Motor neuron (in vitro differentiated cells): ENCODE measurements around the gene DNASE1L2. TPM values are rescaled to one million over a fixed set of nuclear protein-coding genes. Genes with fewer than 3 reads are reported as not detected.
A peak's percentile ranks its signal among the peaks of the same experiment; 100 is the strongest.
"Not testable (repeated sequence)": the region's sequence is repeated elsewhere in the genome, so short reads cannot be mapped to it uniquely, and the experiment has no call there.

Source experiments
- ATAC-seq, 8 experiments: fragments of 200-7000 bp; cut with Tn5 transposase; replicated peaks in 6 of 8; 2 replicates each; pipeline ENCODE4 v1.8.0; 2021; ENCODE audit warnings: mild to moderate bottlenecking in 8 of 8, moderate library complexity in 8 of 8
- H3K27ac ChIP-seq, 2 donors: fragments of 250-450 bp; sonication (Bioruptor Pico); 2 replicates each; pipeline ENCODE4 v1.9.0; 2021; ENCODE audit warnings: antibody characterized with exemption in 2 of 2, mild to moderate bottlenecking in 2 of 2, moderate library complexity in 1 of 2
- H3K4me1 ChIP-seq, 2 donors: fragments of 250-450 bp; sonication (Bioruptor Pico); replicated peaks in 1 of 2; 2 replicates each; pipeline ENCODE4 v1.6.1; 2021; ENCODE audit warnings: antibody characterized with exemption in 2 of 2, mild to moderate bottlenecking in 2 of 2, moderate library complexity in 1 of 2
- H3K4me3 ChIP-seq, 5 donors: fragments of 250-450 bp; sonication (Bioruptor Pico); 2 replicates each; pipeline ENCODE4 v1.9.0; 2021; ENCODE audit warnings: antibody characterized with exemption in 5 of 5, mild to moderate bottlenecking in 5 of 5, moderate library complexity in 4 of 5
- WGBS, 10 experiments: fragments of 450-650 bp; shearing (Covaris generic); methylation state at CpG; one replicate each; pipeline ENCODE4 v1.0.0; 2022; 5-methylcytosine and 5-hydroxymethylcytosine counted together
- in situ Hi-C, 9 experiments: fragments of 400-800 bp; cut with MboI; loops; one replicate each; pipeline ENCODE4 v1.15.0; 2021; ENCODE audit warnings: low sequenced_read_pairs in 9 of 9, low pct_unique_long_range_greater_than_20kb in 2 of 9; ENCODE audit not compliant: unreplicated experiment in 9 of 9
- total RNA-seq, 8 experiments: library from RNA; unstranded; fragments of 300-600 nt; gene quantifications; 2 replicates each; pipeline versions ENCODE4 v1.2.3 to v1.2.4, GENCODE V29; 2022

Gene DNASE1L2
- total RNA-seq, 8 experiments from 2014 or later = 0.61 to 3.0 (median 1.2) TPM

DNA sequence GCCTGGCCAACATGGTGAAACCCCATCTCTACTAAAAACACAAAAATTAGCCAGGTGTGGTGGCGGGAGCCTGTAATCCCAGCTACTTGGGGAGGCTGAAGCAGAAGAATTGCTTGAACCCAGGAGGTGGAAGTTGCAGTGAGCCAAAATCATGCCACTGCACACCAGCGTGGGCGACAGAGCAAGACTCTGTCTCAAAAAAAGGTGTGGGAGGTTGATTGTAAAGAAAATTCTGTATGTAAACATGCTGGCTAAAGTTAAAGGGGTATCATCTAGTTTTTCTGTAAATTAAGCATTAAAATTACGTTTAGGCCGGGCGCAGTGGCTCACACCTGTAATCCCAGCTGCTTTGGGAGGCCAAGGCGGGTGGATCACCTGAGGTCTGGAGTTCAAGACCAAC is 22.3 kb downstream of the DNASE1L2 start:
- H3K4me3 ChIP-seq, H3K27ac ChIP-seq, in situ Hi-C loops, ATAC-seq, H3K4me1 ChIP-seq: not testable (repeated sequence)
- WGBS, 10 experiments = 91 to 100% (median 97%) methylated on average over 2 to 7 of the region's 7 CpGs; no CpG with 5 or more reads in 4 of the 10 experiments

DNA sequence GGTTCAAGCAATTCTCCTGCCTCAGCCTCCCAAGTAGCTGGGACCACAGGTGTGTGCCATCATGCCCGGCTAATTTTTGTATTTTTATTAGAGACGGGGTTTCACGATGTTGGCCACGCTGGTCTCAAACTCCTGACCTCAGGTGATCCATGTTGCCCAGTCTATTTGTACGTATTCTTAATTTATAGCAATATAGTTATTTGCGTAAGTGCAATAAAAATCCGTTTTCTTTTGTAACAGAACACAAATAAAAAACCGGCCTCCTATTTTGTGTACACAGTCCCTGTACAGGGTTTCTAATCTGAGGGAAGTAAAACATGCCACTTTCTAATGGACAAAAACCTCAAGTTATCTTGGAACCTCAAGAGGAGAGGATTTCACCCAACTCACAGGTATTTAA is 24.0 kb downstream of the DNASE1L2 start:
- ATAC-seq = no peak
- in situ Hi-C loops = no loop called here
- Histone ChIP-seq H3K4me3 (no peak overlapping the region), H3K4me1 (no peaks in the 10 kb centered on the region), H3K27ac (no peak overlapping the region)
- 89 to 100% (median 97%) methylated on average over 2 to 8 of the region's 8 CpGs; no CpG with 5 or more reads in 2 of the 10 experiments for WGBS, 10 experiments

DNA sequence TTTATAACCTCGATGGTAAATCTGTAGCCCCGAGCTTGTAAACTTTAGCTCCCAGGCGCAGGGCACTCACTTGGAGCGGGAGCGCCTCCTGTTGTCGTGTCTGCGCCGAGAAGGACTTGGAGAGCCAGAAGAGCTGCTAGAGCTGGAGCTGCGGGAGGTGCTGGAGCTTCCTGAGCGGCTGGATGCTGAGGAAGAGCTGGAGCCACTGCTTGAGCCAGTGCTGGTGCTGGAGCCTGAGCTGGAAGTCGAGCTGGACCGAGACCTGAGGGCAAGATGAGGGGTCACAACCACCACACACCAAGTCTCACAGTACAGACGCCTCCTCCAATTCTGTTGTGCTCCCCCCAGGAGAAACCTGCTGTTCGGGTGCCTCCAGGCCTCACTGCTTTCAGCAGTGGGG is 26.8 kb downstream of the DNASE1L2 start:
- WGBS, 10 experiments = 20 to 100% (median 94%) methylated on average over 1 to 8 of the region's 14 CpGs; no CpG with 5 or more reads in 3 of the 10 experiments
- in situ Hi-C loops = not testable (repeated sequence)

DNA sequence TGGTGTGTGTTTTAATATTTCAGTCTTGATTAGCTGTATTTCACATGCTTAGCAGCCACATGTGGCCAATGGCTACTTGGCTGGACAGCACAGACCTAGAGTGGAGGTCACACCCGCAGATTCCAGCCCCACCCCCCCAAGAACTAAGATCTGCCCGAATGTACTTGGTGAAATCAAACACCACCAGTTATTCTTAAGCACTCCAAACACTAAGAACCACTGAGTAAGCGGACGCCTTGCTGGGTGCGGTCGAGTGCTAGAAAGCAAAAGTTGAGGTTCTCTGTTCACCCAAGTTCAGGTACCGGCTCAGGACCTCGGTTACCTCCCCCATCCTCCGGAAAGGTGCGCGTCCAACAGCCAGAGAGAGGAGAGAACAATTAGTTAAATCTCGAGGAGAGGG is 30.6 kb downstream of the DNASE1L2 start:
- peak in 2 of 8 experiments; percentile 4 to 5 for ATAC-seq
- H3K4me1 ChIP-seq = peaks cover 18 to 19% of the 10 kb centered on the region in 2 donors
- in situ Hi-C loops, H3K27ac ChIP-seq: not testable (repeated sequence)
- H3K4me3 ChIP-seq = peak overlapping the region; percentile 73 to 90 (median 87)
- WGBS, 10 experiments = 0% methylated on average over 1 to 3 of the region's 12 CpGs; no CpG with 5 or more reads in 7 of the 10 experiments

More for the DNA sequence above, 26.8 kb downstream of the DNASE1L2 start:
- H3K4me1 ChIP-seq, H3K4me3 ChIP-seq, ATAC-seq, H3K27ac ChIP-seq: not testable (repeated sequence)

DNA sequence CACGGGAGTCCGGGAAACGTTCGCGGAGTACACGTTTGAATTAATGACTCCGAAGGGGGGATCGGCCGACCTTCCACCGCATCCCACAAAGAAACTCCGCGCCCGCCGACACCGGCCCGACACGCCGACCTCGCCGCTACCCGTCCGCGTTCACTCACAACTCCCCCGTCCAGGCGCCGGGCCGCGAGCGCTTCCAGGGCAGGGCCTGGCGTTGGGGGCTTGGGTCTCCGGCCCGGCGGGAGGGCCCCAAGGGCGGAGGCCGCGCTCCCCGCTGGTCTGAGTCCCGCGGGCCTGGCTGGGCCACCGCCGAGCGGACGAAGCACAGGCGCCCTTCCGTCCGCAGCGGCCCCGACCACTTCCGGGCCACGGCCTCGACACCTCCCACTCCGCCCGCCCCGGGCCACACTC is 31.3 kb downstream of the DNASE1L2 start:
- in situ Hi-C loops = not testable (repeated sequence)
- ATAC-seq = peak; percentile 41 to 65 (median 48)

DNA sequence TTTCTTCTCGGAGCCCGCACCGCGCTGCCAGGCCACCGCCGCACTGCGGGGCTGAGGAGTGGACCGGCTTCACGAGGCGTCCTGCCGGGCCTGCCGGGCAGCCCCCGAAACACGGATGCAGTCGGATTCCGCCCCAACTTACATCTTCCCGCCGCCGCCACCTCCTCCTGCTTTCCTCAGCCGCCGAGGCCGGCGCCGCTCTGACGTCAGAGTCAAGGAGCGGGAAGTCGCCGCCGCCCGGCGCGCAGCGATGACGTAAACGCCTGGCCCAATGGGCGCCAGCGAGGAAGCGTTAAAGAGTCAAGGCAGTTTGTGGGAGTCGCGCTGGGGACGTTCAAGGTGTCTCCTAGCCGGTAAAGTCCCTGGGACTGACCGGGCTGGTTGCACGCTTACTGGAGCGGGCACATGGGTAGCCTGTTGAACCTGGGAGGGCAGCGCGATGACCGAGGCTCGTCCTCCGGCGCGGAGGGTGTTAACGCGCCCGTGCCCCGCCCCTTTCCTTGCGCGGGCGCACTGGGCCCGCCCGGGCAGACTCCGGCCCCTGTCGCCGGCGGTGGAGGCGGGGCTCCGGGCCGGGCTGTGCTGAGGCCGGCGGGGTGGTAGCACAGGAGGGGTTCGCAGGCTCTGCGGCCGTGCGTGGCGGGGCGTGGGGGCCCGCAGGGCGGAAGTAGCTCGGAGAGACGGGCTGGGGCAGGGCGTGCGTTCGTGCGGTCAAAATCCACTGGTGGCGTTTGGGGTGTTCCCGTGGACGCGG is 31.8 kb downstream of the DNASE1L2 start, which contains the start of gene RNPS1:
RNPS1 (minus strand) TSS at position 214 of the 754 bp plus-strand sequence. CDS start 3,483 bp downstream, outside the sequence.
- in situ Hi-C loops = no loop called here
- peaks cover 18 to 19% of the 10 kb centered on the region in 2 donors for H3K4me1 ChIP-seq
- H3K4me3 ChIP-seq = peak within 1 kb of the TSS; percentile 73 to 90 (median 87)
- 0 to 2% (median 0%) methylated on average over 8 to 24 of the region's 88 CpGs; no CpG with 5 or more reads in 7 of the 10 experiments for WGBS, 10 experiments
- H3K27ac ChIP-seq = peak within 1 kb of the TSS; percentile 94 to 97
- ATAC-seq = peak; percentile 70 to 92 (median 90)

More for the DNA sequence above, 31.3 kb downstream of the DNASE1L2 start:
- H3K4me3 ChIP-seq = peak overlapping the region; percentile 73 to 90 (median 87)
- peaks cover 18 to 19% of the 10 kb centered on the region in 2 donors for H3K4me1 ChIP-seq
- H3K27ac ChIP-seq = peak overlapping the region; percentile 94 to 97
- 0% methylated on average over 4 of the region's 54 CpGs; no CpG with 5 or more reads in 9 of the 10 experiments for WGBS, 10 experiments

DNA sequence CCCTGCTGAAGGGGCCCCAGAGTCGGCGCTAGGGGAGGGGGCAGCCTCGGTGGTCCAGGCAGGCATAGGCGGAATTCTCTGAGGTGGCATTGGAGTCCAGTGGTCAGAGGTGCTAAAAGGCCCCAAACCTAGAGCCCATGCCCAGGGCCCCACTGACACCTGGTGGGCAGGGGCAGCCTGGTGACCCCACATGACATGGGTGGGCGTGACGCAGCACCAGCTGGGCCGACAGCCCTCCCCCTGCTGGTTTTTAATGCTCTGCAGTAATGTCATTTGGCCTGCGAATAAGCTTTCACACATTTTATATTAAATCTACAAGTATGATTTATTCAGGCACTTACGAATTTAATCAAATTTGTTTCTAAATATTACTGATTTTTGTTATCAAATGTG is 33.8 kb downstream of the DNASE1L2 start:
- Histone ChIP-seq H3K27ac (no peak overlapping the region), H3K4me3 (peak overlapping the region in 1 of 5 donors; percentile 87), H3K4me1 (peaks cover 18 to 19% of the 10 kb centered on the region in 2 donors)
- 33 to 100% (median 83%) methylated on average over 1 to 5 of the region's 9 CpGs; no CpG with 5 or more reads in 3 of the 10 experiments for WGBS, 10 experiments
- in situ Hi-C loops = no loop called here
- ATAC-seq = no peak

DNA sequence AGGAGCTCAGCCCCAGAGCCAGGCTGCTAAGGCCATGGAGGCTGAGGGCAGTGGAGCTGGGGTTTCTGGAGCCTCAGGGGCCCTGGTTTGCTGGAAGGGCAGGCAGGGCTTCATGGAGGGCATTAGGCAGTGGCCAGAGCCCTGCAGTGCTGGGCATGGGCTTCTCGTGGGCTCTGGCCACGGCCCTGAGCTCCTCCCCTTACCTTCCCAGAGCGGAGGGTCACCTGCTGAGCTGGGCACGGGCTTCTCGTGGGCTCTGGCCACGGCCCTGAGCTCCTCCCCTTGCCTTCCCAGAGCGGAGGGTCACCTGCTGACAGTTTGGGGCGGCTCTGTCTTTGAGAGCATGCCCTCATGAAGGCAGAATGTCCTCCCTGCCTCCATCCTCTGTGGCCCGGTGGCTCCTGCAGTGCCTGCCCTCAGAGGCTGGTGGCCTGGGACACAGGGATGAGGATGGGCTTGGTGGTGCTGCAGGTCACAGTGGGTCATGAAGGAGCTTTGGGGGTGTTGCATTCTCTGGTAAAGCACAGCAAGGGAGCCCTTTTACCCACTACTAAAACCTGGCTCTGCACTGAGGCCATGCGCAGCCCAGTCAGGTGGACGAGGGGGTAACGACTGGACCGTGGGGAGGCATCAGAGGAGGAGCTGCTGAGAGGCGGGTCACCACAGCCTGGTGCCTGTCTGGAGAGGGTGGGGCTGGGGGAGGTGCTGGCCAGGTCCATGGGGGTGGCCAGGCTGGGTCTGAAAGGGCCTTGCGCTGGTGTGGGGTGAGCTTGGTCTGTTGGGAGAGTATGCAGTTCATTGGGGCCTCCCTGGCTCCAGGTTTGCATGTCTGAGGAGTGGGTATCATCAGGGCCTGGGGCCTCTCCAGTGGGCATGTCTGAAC is 34.6 kb downstream of the DNASE1L2 start:
- Histone ChIP-seq H3K27ac (no peak overlapping the region), H3K4me3 (no peak overlapping the region), H3K4me1 (peaks cover 15 to 18% of the 10 kb centered on the region in 2 donors)
- in situ Hi-C loops = no loop called here
- 50 to 100% methylated on average over 1 to 2 of the region's 15 CpGs; no CpG with 5 or more reads in 8 of the 10 experiments for WGBS, 10 experiments
- no peak for ATAC-seq

DNA sequence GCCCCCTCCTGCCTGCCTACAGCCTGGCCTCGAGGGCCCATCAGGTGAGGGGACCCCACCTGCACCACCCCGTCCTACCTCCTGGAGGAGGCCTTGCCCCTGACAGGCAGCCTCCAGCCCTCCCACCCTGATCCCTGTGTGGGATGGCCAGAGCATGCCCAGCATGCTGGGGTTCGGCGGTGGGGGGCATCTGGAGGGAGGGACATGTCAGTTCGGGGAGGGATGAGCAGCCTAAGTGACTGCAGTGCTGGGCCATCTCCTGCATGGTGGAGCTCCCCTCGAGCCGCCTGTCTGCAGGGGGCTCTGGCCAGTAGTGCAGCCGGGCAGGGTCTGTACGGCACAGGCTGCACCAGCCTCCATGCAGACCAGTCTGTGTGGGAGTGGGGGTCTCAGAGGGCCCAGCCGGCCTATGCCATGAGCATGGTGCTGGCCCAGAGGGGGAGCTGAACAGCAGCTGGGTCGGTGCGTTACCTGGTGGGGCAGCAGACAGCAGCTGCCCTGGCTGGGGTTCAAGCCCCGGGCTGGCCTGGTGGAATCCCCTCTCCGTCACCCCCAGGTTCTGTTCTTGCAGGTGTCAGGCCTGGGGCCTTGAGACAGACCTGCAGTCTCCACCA is 35.7 kb downstream of the DNASE1L2 start:
- 80 to 100% methylated on average over 1 to 3 of the region's 14 CpGs; no CpG with 5 or more reads in 8 of the 10 experiments for WGBS, 10 experiments
- Histone ChIP-seq H3K4me3 (no peak overlapping the region), H3K27ac (no peak overlapping the region), H3K4me1 (peaks cover 8 to 11% of the 10 kb centered on the region in 2 donors)
- in situ Hi-C loops = no loop called here
- ATAC-seq = no peak

DNA sequence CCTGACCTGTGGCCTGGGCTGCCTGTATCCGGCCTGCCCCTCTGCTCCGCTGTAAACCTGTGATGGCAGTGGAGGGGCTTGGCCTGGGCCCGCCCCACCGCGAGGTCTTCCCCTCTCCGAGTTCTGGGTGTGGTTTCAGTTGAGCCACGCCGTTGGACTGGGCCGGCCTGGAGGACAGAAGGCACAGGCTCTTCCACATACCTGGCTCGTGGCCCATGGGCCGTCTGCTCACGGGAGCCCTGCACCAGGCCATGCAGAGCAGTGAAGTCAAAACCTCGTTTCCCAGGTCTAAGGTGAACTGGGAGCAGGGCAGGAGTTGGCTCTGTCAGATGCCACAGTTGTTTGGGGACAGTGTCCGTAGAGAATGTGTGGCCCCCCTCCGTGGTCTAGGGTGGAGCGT is 37.2 kb downstream of the DNASE1L2 start:
- no peak for ATAC-seq
- in situ Hi-C loops = no loop called here
- WGBS, 10 experiments = 64 to 100% (median 90%) methylated on average over 1 to 11 of the region's 16 CpGs; no CpG with 5 or more reads in 3 of the 10 experiments

DNA sequence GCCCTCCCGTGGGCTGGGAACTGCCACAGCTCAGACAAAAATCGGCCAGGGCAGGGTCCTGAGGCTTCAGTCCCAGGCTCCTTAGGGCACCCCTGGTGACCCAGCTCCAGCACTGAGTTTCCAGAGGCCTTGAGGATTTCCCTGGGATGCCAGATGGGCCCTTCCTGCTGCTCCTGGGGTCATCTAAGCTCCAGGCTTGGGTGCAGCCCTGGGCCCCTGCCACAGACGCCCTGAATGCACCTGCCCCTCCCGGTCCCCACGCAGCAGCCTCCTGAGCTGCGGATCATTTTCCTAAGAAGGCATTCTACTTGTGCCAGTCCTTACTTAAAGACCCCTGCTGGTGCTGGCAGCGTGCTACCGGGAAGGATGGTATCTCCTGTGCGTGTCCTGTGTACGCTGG is 37.7 kb downstream of the DNASE1L2 start:
- in situ Hi-C loops = no loop called here
- ATAC-seq = no peak
- H3K4me1 ChIP-seq = peaks cover 8 to 11% of the 10 kb centered on the region in 2 donors
- H3K27ac ChIP-seq = no peak overlapping the region
- WGBS, 10 experiments = 20 to 100% (median 86%) methylated on average over 1 to 4 of the region's 10 CpGs; no CpG with 5 or more reads in 7 of the 10 experiments
- no peak overlapping the region for H3K4me3 ChIP-seq

More for the DNA sequence above, 37.2 kb downstream of the DNASE1L2 start:
- no peak overlapping the region for H3K27ac ChIP-seq
- peaks cover 8 to 11% of the 10 kb centered on the region in 2 donors for H3K4me1 ChIP-seq
- H3K4me3 ChIP-seq = no peak overlapping the region
